Dendritic cell treated with granulocyte-macrophage colony-stimulating factor and Interleukin-4, amounts not matched to agents 40 ng/mL and 50 ng/mL, for 4 days (primary cell): Measurements from ENCODE around the gene CS.
"Not testable (repeated sequence)": the region's sequence is repeated elsewhere in the genome, so short reads cannot be mapped to it uniquely, and the experiment has no call there.

Experiments used
- H3K27ac Mint-ChIP-seq: one replicate; pipeline ENCODE4 v1.8.0; 2022; ENCODE audit warnings: mild to moderate bottlenecking, mixed read lengths
- H3K27me3 Mint-ChIP-seq: one replicate; pipeline ENCODE4 v1.8.0; 2022; ENCODE audit warnings: mild to moderate bottlenecking, mixed read lengths
- H3K36me3 Mint-ChIP-seq: one replicate; pipeline ENCODE4 v1.8.0; 2022; ENCODE audit warnings: low read depth, mixed read lengths
- H3K4me1 Mint-ChIP-seq: one replicate; pipeline ENCODE4 v1.8.0; 2022; ENCODE audit warnings: low read depth, mixed read lengths
- H3K4me3 Mint-ChIP-seq: one replicate; pipeline ENCODE4 v1.8.0; 2022; ENCODE audit warnings: mild to moderate bottlenecking, moderate library complexity, mixed read lengths
- H3K9me3 Mint-ChIP-seq: one replicate; pipeline ENCODE4 v1.8.0; 2022; ENCODE audit warnings: mixed read lengths
- intact Hi-C: fragments of 100-400 bp; cut with micrococcal nuclease; formaldehyde crosslinking; loops from one replicate; pipeline ENCODE4 v1.15.0; 2022

The CS gene

GRCh38 chr12:56333197-56333678 lies 33.1 kb upstream of the CS start:
- peaks cover 54% of the 10 kb centered on the region for H3K4me1 Mint-ChIP-seq
- peak overlapping the region; percentile 100 for H3K27ac Mint-ChIP-seq
- H3K36me3 Mint-ChIP-seq = peaks cover 23% of the 10 kb centered on the region
- no peaks in the 10 kb centered on the region for H3K9me3 Mint-ChIP-seq
- peak overlapping the region; percentile 88 for H3K4me3 Mint-ChIP-seq
- H3K27me3 Mint-ChIP-seq = no peaks in the 10 kb centered on the region
- intact Hi-C loops = loop anchor here (1.0 kb wide), 1 partner anchor 17 kb away; no protein-coding TSS in a partner anchor

DNA sequence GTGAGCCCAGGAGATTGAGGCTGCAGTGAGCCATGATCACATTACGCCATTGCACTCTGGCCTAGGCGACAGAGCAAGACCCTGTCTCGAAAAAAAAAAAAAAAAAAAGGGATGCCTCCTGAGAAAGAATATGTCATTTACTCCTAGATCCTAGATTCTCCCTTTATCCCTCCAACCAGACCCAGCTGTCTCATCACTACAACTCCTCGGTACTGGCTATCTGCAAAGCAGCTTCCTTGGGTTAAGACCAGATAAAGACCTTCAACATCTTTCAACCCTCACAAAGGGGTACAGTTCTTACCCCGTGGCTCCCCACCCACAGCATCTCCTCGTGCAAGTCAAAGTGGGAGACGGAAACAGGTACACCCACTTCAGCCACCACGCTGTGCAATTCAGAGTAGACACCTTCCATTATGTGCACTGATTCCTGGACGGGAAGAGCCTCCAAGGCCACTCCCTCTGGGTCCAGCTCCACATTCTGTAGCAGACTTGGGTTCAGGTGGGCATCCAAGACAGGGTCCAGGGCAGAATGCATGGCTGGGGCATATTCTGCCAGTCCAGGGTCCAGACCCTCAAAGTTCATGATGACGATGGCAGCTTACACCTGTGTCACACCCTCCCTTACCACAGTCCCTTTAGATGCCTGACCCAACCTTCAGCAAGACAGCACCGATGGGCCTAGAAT lies 32.5 kb upstream of the CS start:
- H3K4me1 Mint-ChIP-seq = peaks cover 48% of the 10 kb centered on the region
- H3K4me3 Mint-ChIP-seq = peak overlapping the region; percentile 88
- peaks cover 28% of the 10 kb centered on the region for H3K36me3 Mint-ChIP-seq
- intact Hi-C loops = loop anchor here (1.0 kb wide), 1 partner anchor 16 kb away; no protein-coding TSS in a partner anchor
- H3K27me3 Mint-ChIP-seq = no peaks in the 10 kb centered on the region
- H3K27ac Mint-ChIP-seq = peak overlapping the region; percentile 100
- no peaks in the 10 kb centered on the region for H3K9me3 Mint-ChIP-seq

- Mint-ChIP-seq H3K9me3 (no peaks in the 10 kb centered on the region), H3K4me1 (peaks cover 33% of the 10 kb centered on the region), H3K27ac (no peak overlapping the region), H3K27me3 (no peaks in the 10 kb centered on the region), H3K4me3 (no peak overlapping the region), H3K36me3 (peaks cover 45% of the 10 kb centered on the region)
- intact Hi-C loops = no loop called here
These were observed 30.9 kb upstream of the CS start for GRCh38 chr12:56330936-56331490.

DNA sequence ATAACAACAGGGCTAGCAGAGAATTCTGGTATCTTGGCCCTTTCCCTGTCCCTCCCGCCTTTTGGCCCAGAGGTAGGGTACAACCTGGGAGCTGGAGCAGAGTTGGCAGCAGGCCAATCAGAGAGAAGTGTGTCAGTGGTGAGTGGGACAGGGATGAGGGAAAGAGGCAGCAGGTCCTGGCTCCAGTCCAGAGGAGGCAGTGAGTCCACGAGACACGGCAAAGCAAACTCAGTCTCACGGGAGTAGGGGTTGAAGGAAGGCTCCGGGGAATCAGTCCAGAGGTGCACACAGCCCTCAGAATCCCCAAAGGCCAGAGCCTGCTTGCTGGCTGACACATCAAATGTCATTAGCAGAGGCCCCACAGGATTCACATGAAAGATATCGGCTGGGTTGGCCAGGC lies 26.4 kb upstream of the CS start:
- Mint-ChIP-seq H3K4me1 (peaks cover 14% of the 10 kb centered on the region), H3K27me3 (no peaks in the 10 kb centered on the region), H3K9me3 (no peaks in the 10 kb centered on the region), H3K27ac (no peak overlapping the region), H3K36me3 (peaks cover 69% of the 10 kb centered on the region), H3K4me3 (no peak overlapping the region)
- intact Hi-C loops = no loop called here

- no peaks in the 10 kb centered on the region for H3K9me3 Mint-ChIP-seq
- H3K4me1 Mint-ChIP-seq = peaks cover 10% of the 10 kb centered on the region
- H3K4me3 Mint-ChIP-seq = no peak overlapping the region
- H3K27me3 Mint-ChIP-seq = no peaks in the 10 kb centered on the region
- no peak overlapping the region for H3K27ac Mint-ChIP-seq
- intact Hi-C loops = no loop called here
- peaks cover 65% of the 10 kb centered on the region for H3K36me3 Mint-ChIP-seq
These were observed 26.0 kb upstream of the CS start for GRCh38 chr12:56326126-56326525.

- intact Hi-C loops = no loop called here
- no peaks in the 10 kb centered on the region for H3K27me3 Mint-ChIP-seq
- peaks cover 80% of the 10 kb centered on the region for H3K36me3 Mint-ChIP-seq
- peaks cover 9% of the 10 kb centered on the region for H3K4me1 Mint-ChIP-seq
- no peaks in the 10 kb centered on the region for H3K9me3 Mint-ChIP-seq
- H3K4me3 Mint-ChIP-seq = no peak overlapping the region
- no peak overlapping the region for H3K27ac Mint-ChIP-seq
These were observed 24.1 kb upstream of the CS start for GRCh38 chr12:56324206-56324605.

DNA sequence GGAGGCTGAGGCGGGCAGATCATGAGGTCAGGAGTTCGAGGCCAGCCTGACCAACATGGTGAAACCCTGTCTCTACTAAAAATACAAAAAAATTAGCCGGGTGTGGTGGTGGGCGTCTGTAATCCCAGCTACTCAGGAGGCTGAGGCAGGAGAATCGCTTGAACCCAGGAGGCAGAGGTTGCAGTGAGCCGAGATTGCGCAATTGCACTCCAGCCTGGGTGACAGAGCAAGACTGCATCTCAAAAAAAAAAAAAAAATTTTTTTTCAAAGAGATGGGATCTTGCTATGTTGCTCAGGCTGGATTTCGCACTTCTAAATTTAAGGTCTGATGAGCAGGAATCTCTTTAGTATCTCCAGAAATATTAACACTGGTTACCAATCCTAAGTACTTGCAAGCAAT lies 21.5 kb upstream of the CS start:
- Mint-ChIP-seq H3K36me3 (peaks cover 68% of the 10 kb centered on the region), H3K4me1 (peaks cover 11% of the 10 kb centered on the region)
- H3K9me3 Mint-ChIP-seq, intact Hi-C loops, H3K4me3 Mint-ChIP-seq, H3K27ac Mint-ChIP-seq, H3K27me3 Mint-ChIP-seq: not testable (repeated sequence)

GRCh38 chr12:56321027-56321426 lies 20.9 kb upstream of the CS start:
- Mint-ChIP-seq H3K36me3 (peaks cover 64% of the 10 kb centered on the region), H3K27me3 (no peaks in the 10 kb centered on the region), H3K27ac (no peak overlapping the region), H3K9me3 (no peaks in the 10 kb centered on the region), H3K4me1 (peaks cover 14% of the 10 kb centered on the region), H3K4me3 (no peak overlapping the region)
- intact Hi-C loops = no loop called here

DNA sequence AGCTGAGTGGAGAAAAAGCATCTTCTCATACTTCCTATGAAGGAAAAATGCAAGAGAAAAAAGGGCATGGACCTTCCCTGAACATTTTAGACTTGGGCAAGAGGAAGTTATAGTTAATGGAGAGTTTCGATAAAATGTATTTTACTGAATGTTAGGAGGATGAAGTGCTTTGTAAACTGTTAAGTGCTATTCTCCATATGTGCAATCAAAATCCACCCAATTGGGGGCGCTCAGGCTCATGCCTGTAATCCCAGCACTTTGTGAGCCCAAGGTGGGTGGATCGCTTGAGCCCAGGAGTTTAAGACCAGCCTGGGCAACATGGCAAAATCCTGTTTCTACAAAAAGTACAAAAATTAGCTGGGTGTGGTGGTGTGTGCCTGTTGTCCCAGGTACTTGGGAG lies 17.5 kb upstream of the CS start:
- intact Hi-C loops = no loop called here
- no peak overlapping the region for H3K27ac Mint-ChIP-seq
- H3K36me3 Mint-ChIP-seq = peaks cover 60% of the 10 kb centered on the region
- no peaks in the 10 kb centered on the region for H3K9me3 Mint-ChIP-seq
- H3K4me1 Mint-ChIP-seq = peaks cover 15% of the 10 kb centered on the region
- no peaks in the 10 kb centered on the region for H3K27me3 Mint-ChIP-seq
- H3K4me3 Mint-ChIP-seq = no peak overlapping the region

GRCh38 chr12:56315622-56316473 lies 15.7 kb upstream of the CS start, which contains the start of gene CNPY2:
CNPY2 (minus strand) TSS chr12:56315988; CDS start chr12:56315217, 771 bp downstream.
- Mint-ChIP-seq H3K4me1 (peaks cover 16% of the 10 kb centered on the region), H3K9me3 (no peaks in the 10 kb centered on the region), H3K27ac (peak within 1 kb of the TSS; percentile 100), H3K27me3 (no peaks in the 10 kb centered on the region), H3K36me3 (peaks cover 68% of the 10 kb centered on the region), H3K4me3 (peak within 1 kb of the TSS; percentile 99)
- intact Hi-C loops = loop anchor here (1.0 kb wide), 5 partner anchors 16 to 148 kb away; partner anchors contain the start of genes CS, PAN2, STAT2 and TIMELESS

- intact Hi-C loops = no loop called here
- H3K4me1 Mint-ChIP-seq = peaks cover 22% of the 10 kb centered on the region
- no peaks in the 10 kb centered on the region for H3K27me3 Mint-ChIP-seq
- peak overlapping the region; percentile 99 for H3K4me3 Mint-ChIP-seq
- no peaks in the 10 kb centered on the region for H3K9me3 Mint-ChIP-seq
- peaks cover 67% of the 10 kb centered on the region for H3K36me3 Mint-ChIP-seq
- H3K27ac Mint-ChIP-seq = peak overlapping the region; percentile 100
These were observed 15.1 kb upstream of the CS start for GRCh38 chr12:56315249-56315621.

DNA sequence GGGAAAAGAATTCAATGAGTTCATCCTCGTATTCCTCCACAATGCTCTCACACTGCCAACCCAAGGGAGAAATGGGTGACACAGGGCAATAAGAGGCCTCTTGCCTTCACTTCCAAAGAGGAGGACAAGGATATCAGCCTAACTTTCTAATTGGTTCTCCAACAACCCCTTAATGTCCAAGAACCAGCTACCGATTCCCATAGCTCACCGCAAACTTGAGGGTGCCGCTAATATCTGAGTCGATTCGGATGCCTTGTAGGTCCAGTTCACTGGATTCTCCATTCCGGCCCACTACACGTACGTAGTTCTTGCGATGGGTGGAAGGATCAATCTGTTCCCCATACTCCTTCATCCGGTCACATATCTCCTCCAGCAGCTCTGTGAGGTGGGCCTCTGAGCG lies 10.9 kb upstream of the CS start:
- Mint-ChIP-seq H3K9me3 (no peaks in the 10 kb centered on the region), H3K27ac (no peak overlapping the region), H3K36me3 (peaks cover 59% of the 10 kb centered on the region), H3K4me3 (no peak overlapping the region), H3K27me3 (no peaks in the 10 kb centered on the region), H3K4me1 (peaks cover 24% of the 10 kb centered on the region)
- intact Hi-C loops = no loop called here

DNA sequence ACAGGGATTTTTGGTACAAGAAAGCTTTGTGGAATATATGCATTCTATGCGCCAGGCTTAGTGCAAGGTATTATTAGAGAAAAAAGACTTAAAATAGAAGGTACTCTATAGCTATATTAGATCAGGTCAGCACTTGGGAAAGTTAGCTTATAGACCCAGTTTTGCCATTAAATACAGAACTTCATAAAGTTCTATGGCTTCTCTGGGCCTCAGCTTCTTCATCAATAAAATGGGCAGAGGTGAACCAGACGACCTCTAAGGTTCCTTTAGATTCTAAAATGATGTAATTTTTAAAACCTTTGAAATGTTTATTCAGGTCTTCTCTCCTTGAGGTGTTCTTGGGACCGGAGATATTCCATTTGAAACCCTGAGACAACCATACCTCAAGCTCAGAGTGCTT lies 8.6 kb upstream of the CS start:
- no peaks in the 10 kb centered on the region for H3K27me3 Mint-ChIP-seq
- intact Hi-C loops = no loop called here
- H3K4me3 Mint-ChIP-seq = no peak overlapping the region
- no peaks in the 10 kb centered on the region for H3K9me3 Mint-ChIP-seq
- H3K27ac Mint-ChIP-seq = no peak overlapping the region
- H3K36me3 Mint-ChIP-seq = peaks cover 59% of the 10 kb centered on the region
- H3K4me1 Mint-ChIP-seq = peaks cover 13% of the 10 kb centered on the region
